Astrocyte of the spinal cord (primary cell): Measurements from ENCODE around the gene GALNT10.

Source experiments
- DNase-seq: peaks from one replicate; pipeline ENCODE4 v3.0.0; 2011; ENCODE audit warnings: low read depth, low spot score
- H3K4me3 ChIP-seq: 2 replicates; pipeline ENCODE4 v1.5.1; 2011; ENCODE audit warnings: low read depth, mild to moderate bottlenecking, low read length, moderate library complexity
- CTCF ChIP-seq: IDR thresholded peaks from 2 replicates; pipeline ENCODE4 v1.5.1; 2012; ENCODE audit warnings: low read depth, mild to moderate bottlenecking, low read length, inconsistent platforms
- in situ Hi-C: cut with HindIII; loops from 2 replicates; pipeline ENCODE4 v1.10.0; 2017; ENCODE audit warnings: low sequenced_read_pairs

The GALNT10 gene

GRCh38 chr5:154293219-154293618, 102.7 kb downstream of the GALNT10 start:
- in situ Hi-C loops, result no loop called here
- no peak overlapping the region for H3K4me3 ChIP-seq
- TF ChIP-seq CTCF, result no peak
- DNase-seq, result no peak

DNA sequence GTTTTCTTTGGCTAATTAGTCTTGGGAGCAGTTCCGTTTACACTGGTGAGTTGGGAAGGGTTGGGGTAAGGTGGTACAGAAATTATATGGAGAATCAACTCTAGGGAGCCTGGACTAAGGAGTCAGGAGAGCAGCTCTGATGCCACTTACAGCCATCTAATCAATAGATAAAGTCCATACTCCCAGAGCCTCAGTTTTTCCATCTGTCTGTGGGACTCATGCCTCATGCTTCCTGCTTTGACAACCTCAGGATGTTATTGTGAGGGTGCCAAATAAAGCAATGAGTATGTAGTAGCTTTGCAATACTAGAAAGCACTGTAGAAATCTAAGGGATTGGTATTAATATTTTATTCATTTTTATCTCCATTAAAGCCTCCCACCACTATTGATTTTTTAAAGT, 105.0 kb downstream of the GALNT10 start:
- H3K4me3 ChIP-seq, result no peak overlapping the region
- in situ Hi-C loops, result no loop called here
- DNase-seq, result no peak
- no peak for TF ChIP-seq CTCF

DNA sequence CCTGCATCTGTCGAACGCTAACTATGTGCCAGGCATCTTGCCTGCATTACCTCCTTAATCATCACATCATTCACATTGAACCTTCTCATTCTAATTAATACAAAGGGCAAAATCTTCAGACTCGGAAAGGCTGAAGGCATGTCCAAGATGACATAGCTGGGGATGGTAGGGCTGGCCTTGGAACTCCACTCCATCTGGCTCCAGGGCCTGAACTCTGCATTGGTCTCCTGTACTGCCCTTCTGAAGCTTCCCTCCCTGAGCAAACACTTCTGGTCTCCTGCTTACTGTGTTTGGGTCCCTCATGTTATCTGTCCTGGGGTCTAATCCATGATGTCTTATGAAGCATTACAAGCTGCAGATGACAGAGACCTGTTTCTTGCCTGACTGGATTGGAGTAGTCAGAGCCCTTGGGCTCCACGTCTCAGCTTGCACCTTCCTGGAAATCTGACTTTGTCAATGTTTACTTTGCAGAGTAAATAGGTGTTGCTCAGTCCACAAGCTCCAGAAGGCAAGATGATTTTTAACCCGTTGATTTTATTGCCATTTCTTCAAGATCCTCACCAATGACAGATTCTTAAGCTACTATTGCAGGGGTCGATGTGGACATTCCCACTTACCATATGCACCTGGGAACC, 106.1 kb downstream of the GALNT10 start:
- in situ Hi-C loops, result no loop called here
- no peak overlapping the region for H3K4me3 ChIP-seq
- no peak for TF ChIP-seq CTCF
- no peak for DNase-seq

DNA sequence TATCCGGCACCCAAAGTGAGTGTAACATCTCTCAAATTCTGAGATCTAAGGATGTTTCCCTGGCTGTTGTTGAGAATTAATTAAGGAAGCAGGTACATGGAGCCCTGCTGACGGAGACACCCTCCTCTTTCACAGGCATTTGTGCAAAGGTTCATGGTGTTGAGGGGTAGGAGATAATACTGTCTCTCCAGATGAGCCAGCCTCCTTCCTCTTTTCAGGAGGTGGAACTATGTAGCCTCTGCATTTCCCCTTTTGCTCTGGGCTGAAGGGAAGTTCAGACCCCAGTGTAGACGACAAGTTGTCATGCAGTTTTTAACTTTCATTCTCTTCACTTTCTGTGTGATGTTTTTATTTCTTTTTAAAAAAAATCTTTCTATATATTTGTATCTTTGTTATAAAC, 107.5 kb downstream of the GALNT10 start:
- no peak overlapping the region for H3K4me3 ChIP-seq
- DNase-seq, result no peak
- in situ Hi-C loops, result no loop called here
- TF ChIP-seq CTCF, result no peak

DNA sequence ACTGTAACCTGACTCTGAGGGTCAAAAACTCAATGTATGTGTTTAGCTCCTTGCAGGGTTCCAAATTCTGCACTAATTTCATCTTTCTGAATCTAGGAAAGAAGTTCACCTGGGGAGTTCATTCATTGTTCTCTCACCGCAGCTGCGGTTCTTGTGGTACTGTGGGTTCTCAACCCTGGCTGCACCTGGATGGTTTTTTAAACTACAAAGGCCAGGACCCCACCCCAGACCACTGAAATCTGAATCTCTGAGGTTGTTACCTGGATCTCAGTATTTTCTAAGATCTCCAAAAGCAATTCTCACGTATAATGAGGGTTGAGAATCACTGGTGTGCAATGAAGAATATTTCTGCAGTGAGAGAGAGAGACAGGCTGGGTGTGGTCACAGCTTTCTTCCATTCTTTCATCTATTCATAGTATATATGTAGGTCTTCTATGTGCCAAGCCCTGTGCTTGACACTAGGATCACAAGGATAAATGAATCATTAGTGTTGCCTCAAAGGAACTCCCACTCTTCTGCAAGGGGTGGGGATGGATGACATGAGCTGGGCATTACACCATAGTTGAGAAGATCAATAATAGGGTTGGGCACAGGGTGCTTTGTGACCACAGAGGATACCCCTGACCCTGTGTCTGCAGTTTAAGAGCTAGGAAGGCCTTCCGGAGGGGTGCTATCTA, 109.8 kb downstream of the GALNT10 start:
- no peak for DNase-seq
- H3K4me3 ChIP-seq, result no peak overlapping the region
- TF ChIP-seq CTCF, result no peak
- in situ Hi-C loops, result no loop called here

GRCh38 chr5:154301726-154302125, 111.2 kb downstream of the GALNT10 start:
- H3K4me3 ChIP-seq, result no peak overlapping the region
- DNase-seq, result no peak
- TF ChIP-seq CTCF, result no peak
- in situ Hi-C loops, result no loop called here
